HG02970 (cell line): Measurements from ENCODE around the gene YIPF4.
"Not testable (repeated sequence)": the region's sequence is repeated elsewhere in the genome, so short reads cannot be mapped to it uniquely, and the experiment has no call there.

Source experiments
- ATAC-seq: cut with Tn5 transposase; IDR thresholded peaks from one replicate; pipeline ENCODE4 v1.9.1; 2021; ENCODE audit warnings: mild to moderate bottlenecking, moderate library complexity, moderate number of reproducible peaks; ENCODE audit not compliant: unreplicated experiment, low FRiP score

Gene YIPF4

GRCh38 chr2:32364290-32364689 is 86.6 kb downstream of the YIPF4 start:
- ATAC-seq = not testable (repeated sequence)

- ATAC-seq = not testable (repeated sequence)
Measured at GRCh38 chr2:32365679-32366078, 88.0 kb downstream of the YIPF4 start.
